ENCODE data around the gene TMBIM1.

DNA sequence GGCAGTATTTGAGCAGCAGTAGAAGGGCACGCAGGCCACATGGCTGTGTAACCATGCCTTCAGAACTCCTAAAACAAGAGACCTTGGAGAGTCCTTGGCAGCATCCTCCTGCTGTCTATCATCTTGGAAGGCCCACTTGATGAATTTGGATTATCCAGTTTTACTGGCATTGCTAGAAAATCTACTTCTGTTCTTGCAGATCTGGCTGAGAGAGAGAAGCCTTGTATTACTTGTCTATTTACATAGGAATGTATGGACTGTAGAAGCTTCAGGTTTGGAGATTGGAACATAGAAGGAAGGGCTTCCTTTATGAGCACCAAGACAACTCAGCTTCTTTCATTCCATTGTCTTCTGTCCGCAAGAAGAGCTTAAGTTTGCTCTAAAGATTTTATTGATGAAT is 47.6 kb downstream of the TMBIM1 start:
- TF ChIP-seq ZNF658 (tag by site-specific recombination; IDR thresholded peaks at IDR 0.05) (no peak), ZIC2 (tag by site-specific recombination; IDR thresholded peaks at IDR 0.05) (no peak), ZNF610 (tag by site-specific recombination; IDR thresholded peaks at IDR 0.05; ENCODE audit: borderline replicate concordance) (no peak)
- TF ChIP-seq, protein P1, sequence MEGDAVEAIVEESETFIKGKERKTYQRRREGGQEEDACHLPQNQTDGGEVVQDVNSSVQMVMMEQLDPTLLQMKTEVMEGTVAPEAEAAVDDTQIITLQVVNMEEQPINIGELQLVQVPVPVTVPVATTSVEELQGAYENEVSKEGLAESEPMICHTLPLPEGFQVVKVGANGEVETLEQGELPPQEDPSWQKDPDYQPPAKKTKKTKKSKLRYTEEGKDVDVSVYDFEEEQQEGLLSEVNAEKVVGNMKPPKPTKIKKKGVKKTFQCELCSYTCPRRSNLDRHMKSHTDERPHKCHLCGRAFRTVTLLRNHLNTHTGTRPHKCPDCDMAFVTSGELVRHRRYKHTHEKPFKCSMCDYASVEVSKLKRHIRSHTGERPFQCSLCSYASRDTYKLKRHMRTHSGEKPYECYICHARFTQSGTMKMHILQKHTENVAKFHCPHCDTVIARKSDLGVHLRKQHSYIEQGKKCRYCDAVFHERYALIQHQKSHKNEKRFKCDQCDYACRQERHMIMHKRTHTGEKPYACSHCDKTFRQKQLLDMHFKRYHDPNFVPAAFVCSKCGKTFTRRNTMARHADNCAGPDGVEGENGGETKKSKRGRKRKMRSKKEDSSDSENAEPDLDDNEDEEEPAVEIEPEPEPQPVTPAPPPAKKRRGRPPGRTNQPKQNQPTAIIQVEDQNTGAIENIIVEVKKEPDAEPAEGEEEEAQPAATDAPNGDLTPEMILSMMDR (tag by site-specific recombination; IDR thresholded peaks at IDR 0.05), result no peak
